ENCODE data around the gene CEP55.

Gene CEP55

DNA sequence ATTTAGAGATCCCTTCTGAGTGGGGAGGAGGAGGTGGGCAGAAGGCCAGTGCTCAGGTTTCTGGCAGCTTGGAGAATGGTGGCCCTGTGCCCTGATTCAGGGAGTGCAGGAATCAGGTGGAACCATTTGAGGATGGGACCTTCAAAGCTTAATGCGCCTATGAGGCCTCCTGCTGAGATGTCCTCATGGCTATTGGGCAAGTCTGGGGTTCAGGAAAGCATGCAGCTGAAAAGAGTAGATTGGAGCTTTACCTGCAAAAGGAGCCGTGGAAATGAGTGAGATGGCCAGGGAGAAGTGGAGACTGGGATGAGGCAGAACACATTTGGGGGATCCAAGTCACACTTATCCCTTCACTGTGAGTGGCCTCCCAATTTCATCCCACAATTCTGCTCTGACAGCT, 76.2 kb downstream of the CEP55 start:
- TF ChIP-seq, protein P1, sequence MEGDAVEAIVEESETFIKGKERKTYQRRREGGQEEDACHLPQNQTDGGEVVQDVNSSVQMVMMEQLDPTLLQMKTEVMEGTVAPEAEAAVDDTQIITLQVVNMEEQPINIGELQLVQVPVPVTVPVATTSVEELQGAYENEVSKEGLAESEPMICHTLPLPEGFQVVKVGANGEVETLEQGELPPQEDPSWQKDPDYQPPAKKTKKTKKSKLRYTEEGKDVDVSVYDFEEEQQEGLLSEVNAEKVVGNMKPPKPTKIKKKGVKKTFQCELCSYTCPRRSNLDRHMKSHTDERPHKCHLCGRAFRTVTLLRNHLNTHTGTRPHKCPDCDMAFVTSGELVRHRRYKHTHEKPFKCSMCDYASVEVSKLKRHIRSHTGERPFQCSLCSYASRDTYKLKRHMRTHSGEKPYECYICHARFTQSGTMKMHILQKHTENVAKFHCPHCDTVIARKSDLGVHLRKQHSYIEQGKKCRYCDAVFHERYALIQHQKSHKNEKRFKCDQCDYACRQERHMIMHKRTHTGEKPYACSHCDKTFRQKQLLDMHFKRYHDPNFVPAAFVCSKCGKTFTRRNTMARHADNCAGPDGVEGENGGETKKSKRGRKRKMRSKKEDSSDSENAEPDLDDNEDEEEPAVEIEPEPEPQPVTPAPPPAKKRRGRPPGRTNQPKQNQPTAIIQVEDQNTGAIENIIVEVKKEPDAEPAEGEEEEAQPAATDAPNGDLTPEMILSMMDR (conservative IDR thresholded peaks at IDR 0.05; ENCODE audit: low read depth, low read length): no peak
- DNase-seq (ENCODE audit: low read depth): no peak
- no peak overlapping the region for H3K4me3 ChIP-seq (ENCODE audit: low read depth, low read length)

DNA sequence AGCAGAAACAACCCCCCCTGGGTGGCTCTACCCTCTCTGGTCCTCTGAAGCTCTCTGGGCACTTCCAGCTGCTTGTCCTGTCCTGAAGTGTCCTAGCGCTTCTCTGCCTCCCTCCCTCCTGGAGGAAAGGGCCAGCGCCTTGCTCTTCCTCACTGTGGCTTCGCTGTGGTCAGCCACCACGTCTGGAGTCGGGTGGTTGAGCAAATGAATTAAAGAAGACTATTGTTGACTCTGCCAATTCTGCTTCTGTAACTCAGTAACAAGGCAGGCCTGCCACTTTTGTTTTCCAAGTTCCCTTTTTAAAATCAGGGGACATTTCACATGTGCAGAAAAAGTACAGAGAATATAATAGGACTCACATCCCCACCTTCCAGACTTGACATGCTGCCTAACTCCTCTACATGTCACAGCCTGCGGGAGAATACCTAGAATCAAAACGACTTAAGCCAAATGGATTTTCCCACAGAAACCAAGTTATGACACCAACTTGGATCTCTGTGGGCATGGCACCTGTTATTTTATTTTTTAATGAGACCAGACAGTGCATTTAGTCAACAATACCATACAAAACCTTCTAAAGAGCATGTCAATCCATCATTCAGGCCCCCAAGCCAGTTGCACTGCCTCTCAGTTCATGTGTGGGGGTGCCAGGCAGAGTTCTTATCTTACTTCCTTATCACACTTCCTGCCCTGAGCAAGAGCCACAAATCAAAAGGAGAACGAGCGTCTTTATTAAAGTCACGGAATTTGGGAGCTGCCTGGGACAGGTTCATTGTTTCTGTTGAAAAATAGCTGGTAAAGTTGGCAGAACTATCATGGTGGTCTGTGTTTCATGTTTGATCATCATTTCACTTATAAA, 76.9 kb downstream of the CEP55 start:
- TF ChIP-seq, protein P1 (conservative IDR thresholded peaks at IDR 0.05; ENCODE audit: low read depth, low read length): no peak
- no peak for DNase-seq (ENCODE audit: low read depth)
- H3K4me3 ChIP-seq (ENCODE audit: low read depth, low read length): no peak overlapping the region

DNA sequence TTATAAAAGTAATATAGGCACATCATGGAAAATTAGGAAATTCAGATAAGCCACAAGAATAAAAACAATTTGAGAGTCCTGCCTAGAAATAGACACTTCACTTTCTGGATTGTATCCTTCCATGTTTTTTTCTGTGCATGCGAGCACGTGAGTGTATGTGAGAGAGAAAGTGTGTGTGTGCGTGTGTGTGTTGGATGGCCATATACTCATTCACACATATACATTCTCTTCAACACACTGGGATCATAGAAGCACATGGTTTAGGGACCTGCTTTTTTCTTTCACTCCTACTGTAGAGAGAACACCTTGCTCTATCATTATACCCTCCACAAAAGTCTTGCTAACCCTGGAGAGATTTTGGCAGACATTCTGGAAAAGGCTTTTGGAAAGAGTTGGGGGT, 77.5 kb downstream of the CEP55 start:
- no peak overlapping the region for H3K4me3 ChIP-seq (ENCODE audit: low read depth, low read length)
- DNase-seq (ENCODE audit: low read depth): no peak
- TF ChIP-seq, protein P1 (conservative IDR thresholded peaks at IDR 0.05; ENCODE audit: low read depth, low read length): no peak

DNA sequence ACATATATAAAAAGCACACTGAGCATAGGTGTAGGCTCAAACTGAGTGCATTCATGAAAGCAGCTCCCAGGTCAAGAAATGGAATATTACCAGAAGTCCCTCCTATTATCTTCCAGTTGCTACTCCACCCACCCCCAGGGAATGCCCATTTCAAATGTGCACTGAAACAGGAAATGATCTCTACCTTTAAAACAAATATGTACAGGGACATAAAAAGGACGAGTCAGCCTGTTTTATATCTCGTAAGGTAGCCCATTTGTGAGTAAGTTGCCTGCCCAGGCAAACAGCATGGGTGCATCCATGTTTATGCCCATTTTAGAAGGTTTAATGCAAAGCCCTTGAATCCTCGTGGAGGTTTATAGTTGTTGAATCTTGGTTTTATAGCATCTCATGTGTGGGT, 80.5 kb downstream of the CEP55 start:
- TF ChIP-seq, protein P1 (conservative IDR thresholded peaks at IDR 0.05; ENCODE audit: low read depth, low read length): no peak
- H3K4me3 ChIP-seq (ENCODE audit: low read depth, low read length): no peak overlapping the region
- DNase-seq (ENCODE audit: low read depth): no peak

DNA sequence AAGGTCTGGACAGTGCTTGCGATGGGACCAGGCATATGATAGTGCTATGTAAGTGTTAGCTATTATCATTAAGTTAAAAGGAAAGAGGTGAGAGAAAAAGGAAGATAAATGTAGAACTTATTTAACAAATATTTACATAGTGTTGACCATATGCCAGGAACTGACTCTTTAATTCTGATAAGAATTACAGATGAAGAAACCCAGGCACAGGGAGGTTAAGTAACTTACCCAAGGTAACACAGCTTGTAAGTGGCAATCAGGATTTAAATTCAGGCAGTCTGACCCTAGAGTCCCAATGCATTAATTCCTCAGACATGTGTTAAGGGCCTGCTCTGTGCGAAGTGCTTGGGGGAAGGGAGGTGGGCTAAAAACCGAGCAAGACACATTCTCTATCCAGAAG, 81.2 kb downstream of the CEP55 start:
- no peak overlapping the region for H3K4me3 ChIP-seq (ENCODE audit: low read depth, low read length)
- TF ChIP-seq, protein P1 (conservative IDR thresholded peaks at IDR 0.05; ENCODE audit: low read depth, low read length): no peak
- DNase-seq (ENCODE audit: low read depth): no peak

Data from choroid plexus epithelial cell (primary cell).